Hepatocyte (in vitro differentiated cells): ENCODE data around the gene JPH2. TPM values are rescaled to one million over a fixed set of nuclear protein-coding genes. Genes with fewer than 3 reads are reported as not detected.

Experiments
- DNase-seq: peaks from one replicate; pipeline ENCODE4 v3.0.0-alpha.2; 2016; ENCODE audit warnings: low spot score
- H2AFZ ChIP-seq: fragments of 200-600 bp; sonication (generic); 2 replicates; pipeline ENCODE4 v1.6.0; 2016; ENCODE audit warnings: antibody characterized with exemption, mild to moderate bottlenecking
- H3K27ac ChIP-seq: fragments of 200-600 bp; sonication (generic); 2 replicates; pipeline ENCODE4 v1.5.1; 2016; ENCODE audit warnings: mild to moderate bottlenecking
- H3K27me3 ChIP-seq: fragments of 200-600 bp; sonication (generic); 2 replicates; pipeline ENCODE4 v1.6.1; 2016
- H3K36me3 ChIP-seq: fragments of 200-600 bp; sonication (generic); replicated peaks from 2 replicates; pipeline ENCODE4 v1.5.1; 2016; ENCODE audit warnings: low read depth; ENCODE audit not compliant: insufficient read depth
- H3K4me1 ChIP-seq: fragments of 200-600 bp; sonication (generic); 2 replicates; pipeline ENCODE4 v1.5.1; 2016; ENCODE audit warnings: mild to moderate bottlenecking, moderate library complexity; ENCODE audit not compliant: insufficient read depth
- H3K4me2 ChIP-seq: fragments of 200-600 bp; sonication (generic); 2 replicates; pipeline ENCODE4 v1.6.0; 2016
- H3K4me3 ChIP-seq: fragments of 200-600 bp; sonication (generic); 2 replicates; pipeline ENCODE4 v1.5.1; 2016; ENCODE audit warnings: mild to moderate bottlenecking
- H3K79me2 ChIP-seq: fragments of 200-600 bp; sonication (generic); 2 replicates; pipeline ENCODE4 v1.6.0; 2017; ENCODE audit warnings: mild to moderate bottlenecking
- H3K9me2 ChIP-seq: fragments of 200-600 bp; sonication (generic); replicated peaks from 2 replicates; pipeline ENCODE4 v1.6.0; 2017; ENCODE audit warnings: mild to moderate bottlenecking; ENCODE audit not compliant: insufficient read depth
- H3K9me3 ChIP-seq: fragments of 200-600 bp; sonication (generic); 2 replicates; pipeline ENCODE4 v1.5.1; 2016; ENCODE audit warnings: low read depth, mild to moderate bottlenecking
- H4K20me1 ChIP-seq: fragments of 200-600 bp; sonication (generic); 2 replicates; pipeline ENCODE4 v1.6.0; 2016; ENCODE audit warnings: mild to moderate bottlenecking; ENCODE audit not compliant: insufficient read depth, poor library complexity, severe bottlenecking
- CTCF ChIP-seq: fragments of 200-600 bp; sonication (generic); IDR thresholded peaks from 2 replicates; pipeline ENCODE4 v1.5.1; 2016; ENCODE audit warnings: antibody characterized with exemption, mild to moderate bottlenecking; ENCODE audit not compliant: poor library complexity
- EZH2 ChIP-seq: fragments of 200-600 bp; sonication (generic); IDR thresholded peaks from 2 replicates; pipeline ENCODE4 v1.6.1; 2016; ENCODE audit warnings: antibody characterized with exemption, mild to moderate bottlenecking, borderline replicate concordance
- EZH2phosphoT487 ChIP-seq: fragments of 200-600 bp; sonication (generic); IDR thresholded peaks from one replicate; pipeline ENCODE4 v1.6.1; 2018; ENCODE audit warnings: antibody characterized with exemption, mild to moderate bottlenecking, low read depth, moderate library complexity; ENCODE audit not compliant: unreplicated experiment, severe bottlenecking
- WGBS: methylation state at CpG from one replicate; pipeline ENCODE4 v1.1.6; 2016; ENCODE audit warnings: low lambda C conversion rate; ENCODE audit errors: missing lambda C conversion rate; 5-methylcytosine and 5-hydroxymethylcytosine counted together
- polyA plus RNA-seq: library from polyadenylated mRNA; unstranded; fragments of >200 nt; fragmentation: Nextera tagmentation; extraction: Ambion mirVana; gene quantifications from 2 replicates; pipeline ENCODE4 v1.2.1, GENCODE V29; 2016
- total RNA-seq: library from RNA; depleted of rRNA; stranded (reverse); fragments of >200 nt; gene quantifications from 2 replicates; pipeline ENCODE4 v1.2.3, GENCODE V29; 2014

JPH2 gene
- total and polyA plus RNA-seq, 2 experiments from 2014 or later: 6.6 to 8.3 TPM

GRCh38 chr20:44217342-44218092 is 30.5 kb upstream of the JPH2 start:
- no peak overlapping the region for H2AFZ ChIP-seq

GRCh38 chr20:44215125-44215524 is 28.1 kb upstream of the JPH2 start:
- DNase-seq: peak; percentile 85
- TF ChIP-seq EZH2phosphoT487 (no peak), CTCF (peak; percentile 89)
- no peaks in the 10 kb centered on the region for H3K9me2 ChIP-seq
- no peaks in the 10 kb centered on the region for H3K9me3 ChIP-seq
- no peak overlapping the region for H3K4me2 ChIP-seq
- H3K36me3 ChIP-seq: no peaks in the 10 kb centered on the region
- H3K27me3 ChIP-seq: no peaks in the 10 kb centered on the region
- no peaks in the 10 kb centered on the region for H4K20me1 ChIP-seq
- no peak overlapping the region for H2AFZ ChIP-seq
- no peak overlapping the region for H3K27ac ChIP-seq
- H3K4me1 ChIP-seq: no peaks in the 10 kb centered on the region
- 50% methylated on average over 7 of the region's 7 CpGs for WGBS
- peaks cover 20% of the 10 kb centered on the region for H3K79me2 ChIP-seq
- no peak overlapping the region for H3K4me3 ChIP-seq

More at GRCh38 chr20:44217342-44218092, 30.5 kb upstream of the JPH2 start:
- H4K20me1 ChIP-seq: no peaks in the 10 kb centered on the region
- DNase-seq: peak; percentile 83
- TF ChIP-seq CTCF: peak; percentile 80
- TF ChIP-seq EZH2: no peak
- TF ChIP-seq EZH2phosphoT487: no peak
- no peaks in the 10 kb centered on the region for H3K9me3 ChIP-seq
- H3K4me2 ChIP-seq: no peak overlapping the region
- H3K79me2 ChIP-seq: peaks cover 10% of the 10 kb centered on the region
- H3K27ac ChIP-seq: no peak overlapping the region
- H3K9me2 ChIP-seq: no peaks in the 10 kb centered on the region
- H3K4me1 ChIP-seq: no peaks in the 10 kb centered on the region
- no peaks in the 10 kb centered on the region for H3K36me3 ChIP-seq
- 56% methylated on average over 11 of the region's 11 CpGs for WGBS
- no peak overlapping the region for H3K4me3 ChIP-seq
- no peaks in the 10 kb centered on the region for H3K27me3 ChIP-seq

- Histone ChIP-seq H2AFZ (no peak overlapping the region), H3K9me2 (no peaks in the 10 kb centered on the region), H4K20me1 (peaks cover 23% of the 10 kb centered on the region), H3K4me1 (peaks cover 16% of the 10 kb centered on the region), H3K27me3 (no peaks in the 10 kb centered on the region), H3K4me2 (no peak overlapping the region), H3K4me3 (no peak overlapping the region), H3K36me3 (no peaks in the 10 kb centered on the region), H3K79me2 (peaks cover 43% of the 10 kb centered on the region), H3K27ac (no peak overlapping the region), H3K9me3 (no peaks in the 10 kb centered on the region)
- no peak for DNase-seq
- 86% methylated on average over 4 of the region's 4 CpGs for WGBS
- TF ChIP-seq EZH2 (no peak), CTCF (no peak), EZH2phosphoT487 (no peak)
Observed at GRCh38 chr20:44212792-44213191, 25.8 kb upstream of the JPH2 start.
